ENCODE results near the gene HK3. TPM values are rescaled to one million over a fixed set of nuclear protein-coding genes. Genes with fewer than 3 reads are reported as not detected.

HK3 gene
- total and polyA plus RNA-seq, 2 experiments from 2014 or later: not detected

- H3K4me2 ChIP-seq: no peak overlapping the region
- H3K9me2 ChIP-seq (ENCODE audit: insufficient read depth): no peaks in the 10 kb centered on the region
- H3K36me3 Mint-ChIP-seq (ENCODE audit: low read depth): no peaks in the 10 kb centered on the region
- no peak overlapping the region for H3K4me3 ChIP-seq
- H3K27ac Mint-ChIP-seq: no peak overlapping the region
- peaks cover 25% of the 10 kb centered on the region for H3K4me1 Mint-ChIP-seq
- no peak overlapping the region for H3K27ac ChIP-seq (ENCODE audit: low read depth)
- TF ChIP-seq ZNF462 (CRISPR knock-in tag; IDR thresholded peaks at IDR 0.05) (no peak), EZH2 (IDR thresholded peaks at IDR 0.05; ENCODE audit: low read depth, unreplicated experiment) (no peak), ZNF114 (CRISPR knock-in tag; IDR thresholded peaks at IDR 0.05) (no peak), JUNB (IDR thresholded peaks at IDR 0.05; ENCODE audit: unreplicated experiment) (no peak), ZNF331 (CRISPR knock-in tag; IDR thresholded peaks at IDR 0.05; ENCODE audit: low read depth) (no peak), REST (IDR thresholded peaks at IDR 0.05; ENCODE audit: unreplicated experiment) (no peak), STAT1 (IDR thresholded peaks at IDR 0.05; ENCODE audit: unreplicated experiment) (no peak), ETS1 (IDR thresholded peaks at IDR 0.05) (no peak), EZH2phosphoT487 (IDR thresholded peaks at IDR 0.05; ENCODE audit: unreplicated experiment) (no peak), POLR2AphosphoS5 (IDR thresholded peaks at IDR 0.05; ENCODE audit: low read depth) (no peak), CREB1 (CRISPR knock-in tag; IDR thresholded peaks at IDR 0.05; ENCODE audit: low read depth) (no peak), NANOG (IDR thresholded peaks at IDR 0.05; ENCODE audit: borderline replicate concordance) (no peak), CTCF (conservative IDR thresholded peaks at IDR 0.05; ENCODE audit: low read depth in 2 of 2) (no peak)
- H4K20me1 ChIP-seq (replicated peaks; ENCODE audit: insufficient read depth): no peaks in the 10 kb centered on the region
- peaks cover 25% of the 10 kb centered on the region for H3K27me3 Mint-ChIP-seq (ENCODE audit: insufficient read depth, low read depth, poor library complexity)
- H2AFZ ChIP-seq: no peak overlapping the region
- no peaks in the 10 kb centered on the region for H3F3A ChIP-seq (replicated peaks; ENCODE audit: low read depth)
- H3K4me3 Mint-ChIP-seq: no peak overlapping the region
- peaks cover 15% of the 10 kb centered on the region; the same call in 1 of the 2 replicates for H3K4me1 ChIP-seq (ENCODE audit: insufficient read depth)
- no peak for ATAC-seq
- H3K27me3 ChIP-seq (ENCODE audit: insufficient read depth): no peaks in the 10 kb centered on the region
- no peaks in the 10 kb centered on the region for H3K9me3 Mint-ChIP-seq
- no peak for DNase-seq (ENCODE audit: low spot score)
- no peaks in the 10 kb centered on the region for H3K79me2 ChIP-seq (replicated peaks; ENCODE audit: insufficient read depth)
- H3K36me3 ChIP-seq (ENCODE audit: insufficient read depth): no peaks in the 10 kb centered on the region
Measured at GRCh38 chr5:176861276-176861675, 37.9 kb downstream of the HK3 start.
